HG02588 (cell line): ENCODE measurements around the gene HDAC7.

Experiments
- ATAC-seq: cut with Tn5 transposase; IDR thresholded peaks from one replicate; pipeline ENCODE4 v1.9.1; 2021; ENCODE audit warnings: mild to moderate bottlenecking, moderate library complexity; ENCODE audit not compliant: unreplicated experiment

The HDAC7 gene

DNA sequence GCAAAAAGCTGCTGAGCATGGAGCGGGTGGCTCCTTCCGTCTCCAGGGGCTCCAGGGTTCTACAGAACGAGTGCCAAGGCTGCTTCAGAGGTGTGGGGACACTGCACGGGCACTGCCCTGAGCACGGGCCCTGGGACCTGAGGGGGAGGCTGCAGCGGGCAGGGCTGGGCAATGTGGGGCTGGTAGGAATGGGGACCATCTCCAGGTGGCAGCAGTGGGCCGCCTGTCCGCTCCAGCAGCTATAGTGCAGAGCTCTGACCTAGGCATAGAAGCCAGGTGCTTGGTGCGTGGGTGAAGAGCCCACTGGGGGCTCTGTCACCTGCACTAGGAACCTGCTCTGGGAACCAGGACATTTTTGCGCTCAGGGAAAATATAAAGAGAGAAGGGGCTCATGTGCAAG, 22.3 kb downstream of the HDAC7 start:
- no peak for ATAC-seq

DNA sequence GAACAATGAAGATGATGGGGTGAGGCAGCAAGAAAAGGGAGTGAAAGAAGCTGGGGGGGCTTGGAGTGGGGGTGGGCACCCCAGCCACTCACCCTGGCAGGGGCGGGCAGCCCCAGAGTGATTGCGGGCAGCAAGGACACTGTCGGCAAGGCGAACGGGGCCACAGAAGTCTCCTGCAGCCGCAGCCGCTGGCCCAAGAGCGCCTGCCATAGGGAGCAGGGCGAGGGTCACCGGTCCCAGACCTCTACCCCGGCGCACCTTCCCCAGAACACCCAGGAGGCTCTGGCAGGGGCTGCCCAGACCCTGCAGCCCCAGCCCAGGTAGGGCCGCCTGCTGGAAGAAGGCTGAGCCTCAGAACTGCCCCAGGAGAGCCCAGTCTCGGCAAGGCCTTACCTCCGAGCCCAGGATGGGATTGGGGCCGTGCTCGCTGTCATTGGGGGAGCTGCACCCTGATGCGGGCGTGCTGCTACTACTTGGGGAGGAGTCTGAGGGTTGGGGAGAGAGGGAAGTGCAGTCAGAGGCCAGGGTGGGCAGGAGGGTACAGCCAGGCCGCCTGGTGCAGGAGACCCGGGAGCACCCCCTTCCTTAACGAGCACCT, 23.8 kb downstream of the HDAC7 start:
- ATAC-seq: no peak

DNA sequence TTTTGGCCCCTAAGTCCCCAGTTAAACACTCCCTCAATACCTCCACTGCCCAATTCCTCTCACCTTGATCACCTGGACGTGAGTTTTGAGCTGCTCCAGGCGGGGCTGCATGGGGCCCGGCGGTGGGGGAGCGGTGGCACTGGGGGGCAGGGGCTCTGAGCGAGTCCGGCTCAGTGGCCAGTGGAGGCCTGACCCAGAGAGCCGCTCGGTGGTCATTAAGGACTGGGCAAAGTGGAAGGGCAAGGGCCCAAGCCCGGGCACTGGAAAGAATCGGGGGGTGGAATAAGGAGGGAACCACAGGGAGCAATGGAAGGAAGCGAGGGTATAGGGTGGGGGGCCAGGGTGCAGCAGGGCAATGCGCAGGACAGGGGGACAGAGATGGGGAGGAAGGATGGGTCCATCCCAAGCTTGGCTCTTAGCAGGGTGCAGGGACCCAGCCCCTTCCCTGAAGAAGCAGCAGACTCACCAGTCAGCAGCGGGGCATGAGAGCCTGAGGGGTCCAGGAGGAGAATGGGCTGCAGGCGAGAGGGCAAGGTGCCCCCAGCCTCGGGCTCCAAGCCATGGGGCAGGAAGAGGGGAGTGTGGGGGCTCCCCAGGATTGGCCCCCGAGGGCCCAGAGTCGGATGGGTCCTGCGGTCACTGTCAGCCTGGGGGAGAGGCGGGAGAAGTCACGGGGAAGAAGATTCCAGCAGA, 24.4 kb downstream of the HDAC7 start:
- no peak for ATAC-seq

- ATAC-seq: no peak
These were observed 25.0 kb downstream of the HDAC7 start for GRCh38 chr12:47794679-47795078.

DNA sequence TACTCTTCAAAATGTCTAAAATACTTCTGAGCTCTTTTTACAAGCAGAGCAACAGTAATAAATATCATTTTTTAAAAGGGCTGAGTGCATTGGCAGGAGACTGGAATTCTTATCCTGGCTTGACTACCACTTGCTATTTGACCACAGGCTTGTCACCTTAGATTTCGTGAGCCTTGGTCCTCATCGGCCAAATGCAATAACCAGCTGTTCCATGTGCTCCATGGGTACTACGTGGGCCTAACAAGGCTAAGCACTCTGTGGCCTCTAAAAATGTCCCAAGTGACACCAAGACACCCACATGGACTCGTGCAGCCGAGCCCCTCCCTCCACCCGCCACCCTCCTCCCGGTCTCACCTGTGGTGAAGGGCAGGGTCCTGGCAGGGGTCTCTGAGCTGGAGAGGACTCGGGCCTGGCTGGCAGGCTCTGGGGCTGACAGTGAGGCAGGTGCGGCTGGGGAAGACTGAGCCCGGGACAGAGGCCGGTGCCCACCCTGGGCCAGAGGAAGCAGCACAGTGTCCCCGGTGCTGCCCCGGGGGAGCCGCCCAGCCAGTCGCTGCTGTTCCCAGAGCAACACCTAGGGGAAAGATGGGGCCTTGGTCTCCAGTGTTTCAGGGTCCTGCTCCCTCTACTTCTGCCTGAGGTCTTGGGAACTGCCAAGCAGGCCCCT, 26.6 kb downstream of the HDAC7 start:
- no peak for ATAC-seq

GRCh38 chr12:47791874-47792273, 27.8 kb downstream of the HDAC7 start:
- ATAC-seq: no peak

GRCh38 chr12:47791351-47791746, 28.4 kb downstream of the HDAC7 start:
- no peak for ATAC-seq

DNA sequence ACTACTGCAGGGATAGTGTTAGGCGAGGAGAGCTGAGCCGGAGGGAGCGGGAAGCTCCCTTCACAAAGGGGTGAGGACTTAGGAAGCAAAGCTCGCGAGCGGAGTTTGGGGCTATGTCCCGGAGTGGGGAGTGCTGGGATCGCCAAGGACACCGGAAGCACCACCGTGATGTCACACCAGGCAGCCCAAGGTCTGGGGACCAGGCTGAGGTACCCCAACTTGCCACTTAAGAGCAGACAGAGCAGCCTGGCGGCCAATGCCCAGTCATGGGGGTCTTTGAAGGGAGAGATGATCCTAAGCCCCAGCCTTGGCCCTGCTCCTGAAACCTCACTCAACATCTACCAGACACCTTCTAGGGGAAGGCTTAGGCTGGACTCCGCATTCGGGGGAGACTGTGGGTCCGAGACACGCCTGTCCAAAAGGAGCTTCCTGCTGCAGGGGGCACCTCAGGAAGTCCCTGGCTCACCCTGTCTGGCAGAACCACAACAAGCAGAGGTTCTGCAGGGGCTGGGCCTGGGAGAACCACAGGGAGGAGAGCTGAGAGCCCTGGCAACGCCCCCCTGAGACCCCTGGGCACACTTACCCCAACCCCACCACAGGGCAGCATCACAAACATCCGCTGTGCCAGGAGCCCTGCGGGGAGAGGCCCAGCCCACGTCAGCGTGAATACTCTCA, 28.9 kb downstream of the HDAC7 start:
- no peak for ATAC-seq

DNA sequence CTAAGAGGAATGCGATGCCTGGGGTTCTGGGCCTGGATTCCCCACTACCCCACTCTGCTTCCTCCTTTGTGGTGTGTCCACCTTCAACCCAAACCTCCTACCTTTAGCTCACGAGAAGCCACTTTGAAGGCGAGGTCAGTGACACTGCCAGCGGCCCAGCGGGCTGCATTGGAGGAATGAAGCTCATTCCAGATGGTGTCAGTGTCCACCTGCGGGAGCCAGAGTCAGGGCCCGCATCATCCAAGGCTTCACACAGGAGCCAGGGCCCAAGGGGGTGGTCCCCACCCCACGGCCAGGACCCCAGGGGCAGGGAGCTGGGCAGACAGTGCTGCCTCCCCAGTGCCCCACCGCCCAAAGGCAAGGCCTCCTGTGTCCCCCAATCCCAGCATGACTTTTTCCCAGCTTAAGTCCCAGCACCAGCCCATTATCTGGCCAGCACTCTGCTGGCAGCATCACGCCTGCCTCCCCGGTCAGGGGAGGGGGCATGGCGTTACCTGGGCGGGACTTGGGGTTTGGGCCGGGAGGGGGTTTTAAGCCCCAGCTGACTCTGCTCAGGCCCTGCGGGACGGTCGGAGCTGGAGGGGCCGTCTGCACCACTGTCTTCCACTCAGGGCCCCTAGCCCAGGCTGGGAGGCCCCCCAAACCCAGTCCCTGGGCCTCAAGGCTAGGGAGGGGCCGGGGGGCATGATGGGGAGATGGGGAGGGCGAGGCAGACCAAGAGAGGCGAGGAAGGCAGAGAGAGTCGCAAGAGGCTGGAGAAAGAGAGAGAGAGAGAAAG, 29.8 kb downstream of the HDAC7 start:
- ATAC-seq: no peak

DNA sequence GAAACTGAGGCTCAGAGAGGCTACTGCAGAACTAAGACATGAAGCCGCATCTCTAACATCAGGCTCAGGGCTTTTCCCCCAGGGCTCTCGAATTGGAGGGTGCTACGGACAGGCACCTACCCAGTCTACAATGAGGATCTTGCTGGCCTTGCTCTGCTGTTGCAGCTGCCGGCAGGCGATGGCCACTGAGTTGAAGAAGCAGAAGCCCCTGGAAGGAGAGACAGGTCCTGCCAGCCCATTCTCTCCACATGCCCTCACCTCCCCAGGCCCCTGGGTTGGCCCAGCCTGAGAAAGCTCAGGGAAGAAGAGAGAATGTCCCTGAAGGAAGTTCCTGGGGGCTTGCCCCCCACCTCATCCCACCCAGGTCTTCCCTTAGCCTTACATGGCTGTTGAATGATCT, 30.6 kb downstream of the HDAC7 start:
- ATAC-seq: no peak

- ATAC-seq: no peak
These were observed 31.9 kb downstream of the HDAC7 start for GRCh38 chr12:47787596-47788319.

DNA sequence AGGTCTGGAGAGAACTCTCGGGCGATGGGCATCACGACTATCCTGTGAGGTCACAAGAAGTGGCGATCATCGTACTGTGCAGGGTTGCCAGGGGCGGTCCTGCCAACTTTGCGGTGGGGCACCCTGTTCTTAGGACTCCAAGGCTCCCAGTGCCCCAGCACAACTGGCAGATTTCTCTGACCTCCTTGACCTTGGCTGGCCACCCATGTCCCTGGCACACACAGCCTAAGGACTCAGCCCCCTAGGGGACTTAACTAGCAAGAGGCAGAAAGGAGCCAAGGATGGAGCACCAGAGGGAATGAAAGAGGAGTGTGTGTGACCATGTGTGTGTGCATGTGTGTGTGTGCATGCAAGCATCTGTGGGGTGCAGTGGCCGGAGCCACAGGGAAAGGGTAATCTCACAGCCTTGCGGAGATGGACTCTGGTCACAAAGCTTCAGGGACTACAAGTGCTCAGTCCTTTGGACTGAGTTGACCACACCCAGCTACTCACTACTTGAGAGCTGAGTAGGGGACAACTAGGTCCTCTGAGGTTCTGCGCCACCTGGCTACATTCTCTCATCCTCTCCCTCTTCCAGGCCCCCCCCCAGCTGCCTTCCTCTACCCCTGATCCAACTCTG, 32.9 kb downstream of the HDAC7 start:
- ATAC-seq: no peak

- no peak for ATAC-seq
These were observed 33.6 kb downstream of the HDAC7 start for GRCh38 chr12:47785887-47786661.

GRCh38 chr12:47785036-47785886, 34.4 kb downstream of the HDAC7 start:
- ATAC-seq: no peak

DNA sequence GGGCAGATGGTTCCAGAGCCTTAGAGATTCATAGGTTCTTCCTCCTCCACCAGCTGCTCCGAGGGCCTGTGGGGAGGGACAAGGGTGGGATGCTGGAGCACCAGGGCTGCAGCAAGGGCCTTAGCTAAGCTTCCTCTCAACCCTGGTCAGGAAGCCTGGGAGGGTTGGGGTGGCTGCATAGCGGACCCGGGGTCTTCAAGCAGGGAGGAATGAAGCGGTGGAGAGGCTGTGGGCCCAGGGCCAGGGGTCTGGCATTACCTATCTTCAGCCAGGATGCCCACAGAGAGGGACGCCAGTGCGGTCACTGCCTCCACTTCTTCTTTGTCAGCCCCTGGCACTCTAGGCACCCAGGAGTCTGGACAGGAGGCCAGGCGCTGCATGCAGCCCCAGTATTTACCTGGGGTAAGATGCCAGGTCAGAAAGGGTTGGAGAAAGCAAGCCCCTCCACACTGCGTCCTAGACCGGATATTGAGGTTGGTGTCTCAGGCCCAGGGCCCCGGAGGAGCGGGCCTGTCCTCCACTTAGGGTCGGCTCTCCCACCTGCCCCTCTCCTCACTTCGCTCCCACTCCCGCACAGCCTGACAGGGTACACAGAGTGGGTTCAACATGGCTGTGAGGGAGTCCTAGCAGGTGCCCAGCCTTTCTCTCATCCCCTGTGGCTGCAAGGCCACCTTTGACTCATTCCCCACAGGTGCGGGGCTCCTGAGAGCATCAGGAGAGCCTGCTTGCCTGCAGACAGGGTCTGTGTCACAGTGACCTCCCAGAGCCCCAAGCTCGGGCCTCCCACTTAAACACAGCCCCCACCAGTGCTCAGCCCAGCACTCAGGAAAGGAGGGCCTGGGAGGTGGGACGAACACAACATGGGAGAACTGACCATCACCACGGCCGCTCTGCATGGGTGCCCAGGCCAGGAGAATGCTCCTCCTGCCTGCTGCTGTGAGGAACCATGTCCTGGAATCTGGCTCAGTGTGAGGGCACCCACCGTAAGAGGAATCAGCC, 35.6 kb downstream of the HDAC7 start:
- no peak for ATAC-seq

GRCh38 chr12:47783024-47783755, 36.5 kb downstream of the HDAC7 start:
- ATAC-seq: no peak
